ENCODE measurements around the gene MUC5AC.

DNA sequence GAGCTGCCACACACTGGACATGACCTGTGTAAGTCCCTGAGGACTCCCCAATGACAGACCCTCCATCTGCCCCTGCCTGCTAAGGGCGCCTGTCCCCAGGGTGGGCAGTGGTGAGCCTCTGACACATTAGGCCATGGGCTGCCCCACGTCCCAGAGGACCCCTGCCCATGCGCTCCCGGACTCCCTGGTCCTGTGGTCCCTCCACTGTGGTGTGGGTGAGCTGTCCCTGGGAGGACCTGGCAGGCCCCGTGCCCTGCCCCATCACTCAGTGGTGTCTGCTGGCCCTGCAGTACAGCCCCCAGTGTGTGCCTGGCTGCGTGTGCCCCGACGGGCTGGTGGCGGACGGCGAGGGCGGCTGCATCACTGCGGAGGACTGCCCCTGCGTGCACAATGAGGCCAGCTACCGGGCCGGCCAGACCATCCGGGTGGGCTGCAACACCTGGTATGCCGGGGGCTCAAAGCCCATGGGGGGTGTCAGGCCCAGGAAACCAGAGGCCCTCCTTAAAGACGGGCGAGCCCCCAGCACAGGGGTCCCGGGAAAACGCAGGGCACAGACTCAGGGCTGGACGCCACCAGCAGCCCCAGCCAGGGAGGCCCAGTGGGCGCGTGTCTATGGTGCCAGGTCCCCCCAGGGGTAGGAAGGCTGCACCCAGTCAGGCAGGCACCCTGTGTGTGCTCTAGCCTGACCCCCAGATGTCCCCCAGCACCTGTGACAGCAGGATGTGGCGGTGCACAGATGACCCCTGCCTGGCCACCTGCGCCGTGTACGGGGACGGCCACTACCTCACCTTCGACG is 18.7 kb downstream of the MUC5AC start:
- TF ChIP-seq, protein P1, sequence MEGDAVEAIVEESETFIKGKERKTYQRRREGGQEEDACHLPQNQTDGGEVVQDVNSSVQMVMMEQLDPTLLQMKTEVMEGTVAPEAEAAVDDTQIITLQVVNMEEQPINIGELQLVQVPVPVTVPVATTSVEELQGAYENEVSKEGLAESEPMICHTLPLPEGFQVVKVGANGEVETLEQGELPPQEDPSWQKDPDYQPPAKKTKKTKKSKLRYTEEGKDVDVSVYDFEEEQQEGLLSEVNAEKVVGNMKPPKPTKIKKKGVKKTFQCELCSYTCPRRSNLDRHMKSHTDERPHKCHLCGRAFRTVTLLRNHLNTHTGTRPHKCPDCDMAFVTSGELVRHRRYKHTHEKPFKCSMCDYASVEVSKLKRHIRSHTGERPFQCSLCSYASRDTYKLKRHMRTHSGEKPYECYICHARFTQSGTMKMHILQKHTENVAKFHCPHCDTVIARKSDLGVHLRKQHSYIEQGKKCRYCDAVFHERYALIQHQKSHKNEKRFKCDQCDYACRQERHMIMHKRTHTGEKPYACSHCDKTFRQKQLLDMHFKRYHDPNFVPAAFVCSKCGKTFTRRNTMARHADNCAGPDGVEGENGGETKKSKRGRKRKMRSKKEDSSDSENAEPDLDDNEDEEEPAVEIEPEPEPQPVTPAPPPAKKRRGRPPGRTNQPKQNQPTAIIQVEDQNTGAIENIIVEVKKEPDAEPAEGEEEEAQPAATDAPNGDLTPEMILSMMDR (IDR thresholded peaks at IDR 0.05): no peak
- no peak for TF ChIP-seq ZFX (IDR thresholded peaks at IDR 0.05; ENCODE audit: borderline replicate concordance)
